ENCODE data around the gene MRPL22.

DNA sequence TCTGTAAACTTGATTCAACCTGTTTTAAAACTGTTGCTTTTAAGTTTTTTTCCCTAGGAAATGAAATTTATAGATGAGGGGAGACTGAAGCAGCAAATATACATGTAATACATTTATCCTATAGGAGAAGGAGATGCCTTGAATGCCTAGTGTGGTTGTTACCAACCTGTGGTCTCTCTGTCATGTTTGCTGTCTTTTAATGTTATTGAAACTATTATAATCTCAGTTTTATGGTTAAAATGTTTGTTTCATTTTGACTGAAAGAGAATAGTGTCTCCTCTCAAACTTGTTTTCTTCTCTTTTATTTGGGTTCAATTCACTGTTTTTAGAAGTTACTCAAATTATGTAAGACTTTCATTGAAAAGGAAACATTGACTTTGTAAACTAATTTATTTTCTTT lies 15.8 kb downstream of the MRPL22 start:
- TF ChIP-seq, protein P1, sequence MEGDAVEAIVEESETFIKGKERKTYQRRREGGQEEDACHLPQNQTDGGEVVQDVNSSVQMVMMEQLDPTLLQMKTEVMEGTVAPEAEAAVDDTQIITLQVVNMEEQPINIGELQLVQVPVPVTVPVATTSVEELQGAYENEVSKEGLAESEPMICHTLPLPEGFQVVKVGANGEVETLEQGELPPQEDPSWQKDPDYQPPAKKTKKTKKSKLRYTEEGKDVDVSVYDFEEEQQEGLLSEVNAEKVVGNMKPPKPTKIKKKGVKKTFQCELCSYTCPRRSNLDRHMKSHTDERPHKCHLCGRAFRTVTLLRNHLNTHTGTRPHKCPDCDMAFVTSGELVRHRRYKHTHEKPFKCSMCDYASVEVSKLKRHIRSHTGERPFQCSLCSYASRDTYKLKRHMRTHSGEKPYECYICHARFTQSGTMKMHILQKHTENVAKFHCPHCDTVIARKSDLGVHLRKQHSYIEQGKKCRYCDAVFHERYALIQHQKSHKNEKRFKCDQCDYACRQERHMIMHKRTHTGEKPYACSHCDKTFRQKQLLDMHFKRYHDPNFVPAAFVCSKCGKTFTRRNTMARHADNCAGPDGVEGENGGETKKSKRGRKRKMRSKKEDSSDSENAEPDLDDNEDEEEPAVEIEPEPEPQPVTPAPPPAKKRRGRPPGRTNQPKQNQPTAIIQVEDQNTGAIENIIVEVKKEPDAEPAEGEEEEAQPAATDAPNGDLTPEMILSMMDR (IDR thresholded peaks at IDR 0.05), result no peak
- TF ChIP-seq POLR2A (IDR thresholded peaks at IDR 0.05), result no peak
